GM13977 (cell line): ENCODE data around the gene EPRS1.

ENCODE experiments used
- DNase-seq: peaks from one replicate; pipeline ENCODE4 v3.0.0; 2012; ENCODE audit warnings: low spot score
- CTCF ChIP-seq: IDR thresholded peaks from 2 replicates; pipeline ENCODE4 v1.5.1; 2012; ENCODE audit warnings: mild to moderate bottlenecking, control low read depth; ENCODE audit not compliant: insufficient read depth; ENCODE audit errors: extremely low read depth, missing control alignments
- in situ Hi-C: fragments of 300-500 bp; cut with MboI; formaldehyde crosslinking; loops from one replicate; pipeline ENCODE4 v1.12.0; 2022; ENCODE audit warnings: low sequenced_read_pairs, low pct_unique_long_range_greater_than_20kb, mixed read lengths, inconsistent platforms; ENCODE audit not compliant: unreplicated experiment

EPRS1 gene

GRCh38 chr1:220012259-220012658 is 34.0 kb downstream of the EPRS1 start:
- in situ Hi-C loops = no loop called here
- no peak for TF ChIP-seq CTCF
- no peak for DNase-seq

- no peak for TF ChIP-seq CTCF
- no peak for DNase-seq
- in situ Hi-C loops = no loop called here
These were observed 34.7 kb downstream of the EPRS1 start for GRCh38 chr1:220011620-220012019.

GRCh38 chr1:220007438-220007837 is 38.9 kb downstream of the EPRS1 start:
- in situ Hi-C loops = no loop called here
- no peak for TF ChIP-seq CTCF
- no peak for DNase-seq

GRCh38 chr1:220005489-220005888 is 40.8 kb downstream of the EPRS1 start:
- in situ Hi-C loops = no loop called here
- TF ChIP-seq CTCF = no peak
- no peak for DNase-seq

GRCh38 chr1:220003610-220004299 is 42.5 kb downstream of the EPRS1 start:
- in situ Hi-C loops = no loop called here
- DNase-seq = no peak
- TF ChIP-seq CTCF = no peak

GRCh38 chr1:220003015-220003414 is 43.3 kb downstream of the EPRS1 start:
- no peak for DNase-seq
- no peak for TF ChIP-seq CTCF
- in situ Hi-C loops = no loop called here
